Measurements from ENCODE around the gene TSHR. TPM values are rescaled to one million over a fixed set of nuclear protein-coding genes. Genes with fewer than 3 reads are reported as not detected.

TSHR gene
- total RNA-seq, 1 experiment from 2014 or later: not detected

DNA sequence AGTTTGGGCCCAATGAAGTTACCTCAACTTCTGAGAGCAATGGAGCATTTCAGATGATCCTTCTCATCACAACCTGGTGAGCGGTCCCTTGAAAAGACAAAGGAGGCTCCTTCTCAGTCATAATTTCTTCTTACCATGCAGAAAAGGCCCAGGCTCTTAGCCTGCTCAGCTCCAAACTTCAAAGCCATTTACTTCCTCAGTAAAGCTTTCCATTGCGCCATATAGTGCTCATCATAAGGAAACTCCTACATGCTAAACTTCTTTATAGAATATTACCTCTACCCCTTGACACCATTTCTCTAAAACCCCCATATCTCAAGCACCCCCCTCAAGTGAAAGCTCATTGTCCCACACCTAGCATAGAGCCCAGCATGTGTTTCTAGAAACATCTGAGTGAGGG is 138.2 kb downstream of the TSHR start:
- Histone ChIP-seq H3K23me2 (ENCODE audit: insufficient read length, low read depth, low read length, poor library complexity, severe bottlenecking) (no peaks in the 10 kb centered on the region), H2BK15ac (ENCODE audit: low read depth, low read length) (no peak overlapping the region), H3K23ac (ENCODE audit: insufficient read length, low read depth, low read length) (no peak overlapping the region), H3K79me1 (ENCODE audit: insufficient read depth, low read depth, low read length, poor library complexity, severe bottlenecking) (no peaks in the 10 kb centered on the region), H2BK12ac (ENCODE audit: insufficient read length, low read depth, low read length) (no peak overlapping the region), H2BK5ac (ENCODE audit: insufficient read length, low read length) (no peak overlapping the region), H3K27ac (ENCODE audit: insufficient read length, low read depth, low read length) (no peak overlapping the region), H3K4me2 (ENCODE audit: insufficient read depth, insufficient read length, low read length) (no peak overlapping the region), H3K9ac (ENCODE audit: extremely low read depth, insufficient read length, low read length) (no peak overlapping the region), H4K20me1 (ENCODE audit: control insufficient read depth, insufficient read depth, insufficient read length) (no peaks in the 10 kb centered on the region), H3K14ac (ENCODE audit: insufficient read depth, low read length) (no peak overlapping the region), H3K4me1 (ENCODE audit: insufficient read depth, low read length) (no peaks in the 10 kb centered on the region), H4K5ac (ENCODE audit: insufficient read length, low read depth, low read length) (no peak overlapping the region), H3K79me2 (ENCODE audit: insufficient read depth, low read length) (no peaks in the 10 kb centered on the region), H3K18ac (ENCODE audit: insufficient read length, low read depth, low read length) (no peak overlapping the region), H2AK5ac (ENCODE audit: insufficient read length, low read length) (no peak overlapping the region), H2BK120ac (ENCODE audit: low read depth, low read length, poor library complexity, severe bottlenecking) (no peak overlapping the region), H4K8ac (replicated peaks; ENCODE audit: insufficient read length, low read depth, low read length) (no peak overlapping the region), H3K9me3 (ENCODE audit: control insufficient read depth, low read depth, low read length) (no peaks in the 10 kb centered on the region), H4K91ac (ENCODE audit: insufficient read length, low read depth, low read length) (no peak overlapping the region), H2BK20ac (ENCODE audit: low read depth, low read length, poor library complexity, severe bottlenecking) (no peak overlapping the region), H3K4ac (ENCODE audit: low read depth, low read length) (no peak overlapping the region), H2AFZ (ENCODE audit: low read length) (no peak overlapping the region), H3K56ac (ENCODE audit: insufficient read length, low read depth, low read length) (no peak overlapping the region), H3K27me3 (ENCODE audit: insufficient read depth, low read length) (no peaks in the 10 kb centered on the region; the same call in 1 of the 2 replicates), H3T11ph (ENCODE audit: low read length) (no peak overlapping the region)
- H3K4me3 Mint-ChIP-seq: no peak overlapping the region
- H3K36me3 Mint-ChIP-seq (ENCODE audit: insufficient read depth in 1 of 3, low read depth in 3 of 3): no peaks in the 10 kb centered on the region
- H3K27me3 Mint-ChIP-seq (ENCODE audit: low read depth): no peaks in the 10 kb centered on the region
- H3K4me1 Mint-ChIP-seq: no peaks in the 10 kb centered on the region
- WGBS (ENCODE audit: extremely low coverage, insufficient read length, low lambda C conversion rate): no CpG with 5 or more reads among the region's 2 CpGs
- H3K27ac Mint-ChIP-seq: no peak overlapping the region
- TF ChIP-seq, protein P1, sequence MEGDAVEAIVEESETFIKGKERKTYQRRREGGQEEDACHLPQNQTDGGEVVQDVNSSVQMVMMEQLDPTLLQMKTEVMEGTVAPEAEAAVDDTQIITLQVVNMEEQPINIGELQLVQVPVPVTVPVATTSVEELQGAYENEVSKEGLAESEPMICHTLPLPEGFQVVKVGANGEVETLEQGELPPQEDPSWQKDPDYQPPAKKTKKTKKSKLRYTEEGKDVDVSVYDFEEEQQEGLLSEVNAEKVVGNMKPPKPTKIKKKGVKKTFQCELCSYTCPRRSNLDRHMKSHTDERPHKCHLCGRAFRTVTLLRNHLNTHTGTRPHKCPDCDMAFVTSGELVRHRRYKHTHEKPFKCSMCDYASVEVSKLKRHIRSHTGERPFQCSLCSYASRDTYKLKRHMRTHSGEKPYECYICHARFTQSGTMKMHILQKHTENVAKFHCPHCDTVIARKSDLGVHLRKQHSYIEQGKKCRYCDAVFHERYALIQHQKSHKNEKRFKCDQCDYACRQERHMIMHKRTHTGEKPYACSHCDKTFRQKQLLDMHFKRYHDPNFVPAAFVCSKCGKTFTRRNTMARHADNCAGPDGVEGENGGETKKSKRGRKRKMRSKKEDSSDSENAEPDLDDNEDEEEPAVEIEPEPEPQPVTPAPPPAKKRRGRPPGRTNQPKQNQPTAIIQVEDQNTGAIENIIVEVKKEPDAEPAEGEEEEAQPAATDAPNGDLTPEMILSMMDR (conservative IDR thresholded peaks at IDR 0.05): no peak
- no peaks in the 10 kb centered on the region for H3K9me3 Mint-ChIP-seq
- DNase-seq: no peak

Data from H9 (cell line).